Activated CD8-positive, alpha-beta memory T cell treated with anti-CD3 and anti-CD28 coated beads, Interleukin-2, amount 50 U/mL, for 24 hours (primary cell): ENCODE data around the gene TRIL.

Experiments used
- DNase-seq: peaks from one replicate; pipeline ENCODE4 v3.0.0-alpha.2; 2020; ENCODE audit errors: extremely low read depth

Gene TRIL

DNA sequence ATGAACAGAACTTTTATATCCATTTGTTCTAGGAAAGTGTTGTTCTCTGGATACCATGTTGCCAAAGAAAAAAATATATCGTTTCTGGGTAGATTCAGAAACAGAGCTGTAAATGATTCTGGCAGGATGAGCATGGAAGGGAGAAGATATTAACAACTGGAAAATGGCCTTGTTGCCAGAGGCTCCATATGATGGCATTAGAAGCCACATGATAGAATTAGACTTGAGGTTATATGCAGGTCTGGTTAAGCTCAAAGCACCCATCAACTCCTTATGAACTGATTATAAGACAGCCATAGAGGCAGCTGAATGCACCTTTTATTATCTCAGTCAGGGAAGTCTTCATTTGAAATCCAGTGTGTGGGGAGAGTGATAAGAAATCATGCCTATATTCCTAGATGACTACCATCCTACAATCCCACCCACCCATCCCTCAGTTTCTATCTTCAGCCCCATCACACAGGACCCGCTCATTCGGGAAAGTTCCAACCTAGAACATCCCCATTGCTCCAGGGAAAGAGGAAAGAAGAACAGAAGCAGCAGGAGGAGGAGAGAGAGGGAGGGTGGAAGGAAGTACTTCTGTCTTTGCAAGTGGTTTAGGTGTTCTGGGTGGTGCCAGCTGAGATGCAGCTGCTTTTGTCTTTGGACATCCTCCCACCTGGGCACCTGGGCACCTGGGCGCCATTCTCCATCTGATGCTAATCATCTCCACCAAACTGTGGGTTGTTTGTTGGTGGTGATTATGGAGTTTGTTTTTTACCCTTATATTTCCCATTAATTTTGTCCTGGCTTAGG, 25.5 kb upstream of the TRIL start:
- no peak for DNase-seq

DNA sequence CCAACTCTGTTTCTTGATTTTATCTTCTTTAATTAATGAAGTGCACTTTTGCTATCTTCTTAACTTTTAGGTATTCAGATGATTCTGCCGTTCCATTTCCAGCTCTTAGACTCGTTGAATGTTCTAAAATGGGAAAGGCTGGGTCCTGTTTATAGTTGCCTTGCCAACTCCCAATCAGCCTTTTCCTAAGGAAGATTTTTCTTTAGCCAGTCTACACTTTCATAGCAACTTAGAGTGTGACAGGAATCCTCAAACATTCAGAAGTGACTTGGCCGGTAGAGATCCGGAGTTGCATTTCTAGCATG, 23.0 kb upstream of the TRIL start:
- DNase-seq, result no peak

DNA sequence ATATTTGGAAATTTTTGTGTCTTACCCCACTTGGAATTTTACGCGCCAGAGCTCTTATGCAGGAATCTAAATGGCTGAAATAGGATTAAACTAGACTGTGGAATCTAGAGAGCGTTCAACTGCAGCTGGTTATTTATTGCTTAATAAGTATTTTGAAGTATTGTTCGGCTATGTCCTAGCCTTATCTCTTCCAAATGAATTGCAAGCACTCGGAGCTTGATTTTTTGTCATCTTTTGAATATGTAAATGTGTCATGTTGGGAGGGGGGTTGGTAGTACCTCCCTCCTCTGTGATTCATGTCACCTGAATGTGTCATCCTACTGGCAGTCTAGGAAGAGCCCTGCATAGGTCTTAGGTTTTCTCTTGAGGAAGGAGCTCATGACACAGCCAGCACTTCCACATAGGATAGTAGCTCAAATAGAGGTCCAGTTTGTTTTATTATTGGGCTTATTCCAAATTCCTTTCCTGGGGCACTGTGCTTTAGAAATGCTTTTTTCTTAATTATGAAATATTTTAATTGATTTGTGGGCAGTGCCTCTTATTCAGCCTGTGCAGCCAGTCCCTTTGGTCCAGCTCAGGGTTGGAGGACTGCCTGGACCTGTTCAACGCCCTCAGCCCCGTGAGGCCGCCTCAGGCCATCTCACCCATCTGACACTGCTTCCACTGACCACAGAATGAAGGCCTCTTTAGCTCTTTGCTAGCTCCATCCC, 22.5 kb upstream of the TRIL start:
- DNase-seq, result no peak

DNA sequence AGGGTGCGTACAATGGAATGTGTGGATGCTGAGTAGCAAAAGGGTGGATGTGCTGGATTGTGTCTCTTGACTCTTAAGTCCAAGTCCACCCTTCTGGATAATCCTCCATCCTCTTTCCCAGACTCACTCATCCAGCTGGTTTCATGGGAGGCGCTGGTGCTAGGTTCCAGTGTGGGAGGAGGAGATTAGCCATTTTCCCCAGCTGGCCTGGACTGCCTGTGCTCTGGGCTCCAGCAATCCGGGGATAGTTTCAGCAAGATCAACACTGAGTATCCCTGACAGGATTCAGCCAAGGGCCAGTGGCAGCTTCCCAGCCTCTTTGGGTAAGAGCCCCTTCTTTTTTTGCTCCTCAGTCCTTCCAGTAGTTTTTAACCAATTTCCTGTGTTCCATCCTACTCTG, 21.6 kb upstream of the TRIL start:
- no peak for DNase-seq

DNA sequence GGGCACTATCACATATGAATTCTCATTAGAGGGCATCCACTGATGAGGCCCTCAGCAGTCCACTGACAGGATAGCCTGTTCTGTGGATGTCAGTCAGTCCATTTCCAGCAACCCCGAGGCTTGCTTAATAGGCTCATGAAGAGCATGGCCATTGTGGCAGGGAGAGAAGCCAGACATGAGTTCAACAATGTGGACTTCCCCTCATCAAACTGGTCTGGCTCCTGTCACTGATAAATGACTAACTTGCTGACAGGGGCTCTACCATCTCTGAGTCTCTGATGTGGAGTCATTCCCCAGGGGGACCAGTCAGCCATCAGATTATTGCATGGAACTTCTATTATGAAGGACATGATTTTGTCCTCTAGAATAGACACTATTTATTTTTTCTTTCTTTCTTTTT, 19.8 kb upstream of the TRIL start:
- no peak for DNase-seq

DNA sequence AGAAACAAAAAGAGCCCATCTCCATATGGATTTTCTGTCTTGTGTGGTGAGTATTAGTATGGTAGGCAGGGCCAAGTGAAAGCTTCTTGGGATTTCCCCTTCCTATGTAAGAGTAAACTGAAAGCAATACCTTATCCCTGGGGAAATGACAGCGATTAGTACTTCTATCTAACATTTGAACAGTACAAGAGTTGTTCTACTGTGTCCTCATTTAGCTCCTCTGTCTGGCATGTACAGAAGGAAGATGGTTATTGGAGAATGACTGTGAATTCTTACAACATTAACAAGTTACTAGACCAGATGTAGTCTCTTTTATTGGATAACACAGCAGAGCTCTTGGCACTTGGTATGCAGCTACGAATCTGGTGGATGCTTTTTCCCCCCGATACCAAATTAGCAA, 17.9 kb upstream of the TRIL start:
- DNase-seq, result no peak

DNA sequence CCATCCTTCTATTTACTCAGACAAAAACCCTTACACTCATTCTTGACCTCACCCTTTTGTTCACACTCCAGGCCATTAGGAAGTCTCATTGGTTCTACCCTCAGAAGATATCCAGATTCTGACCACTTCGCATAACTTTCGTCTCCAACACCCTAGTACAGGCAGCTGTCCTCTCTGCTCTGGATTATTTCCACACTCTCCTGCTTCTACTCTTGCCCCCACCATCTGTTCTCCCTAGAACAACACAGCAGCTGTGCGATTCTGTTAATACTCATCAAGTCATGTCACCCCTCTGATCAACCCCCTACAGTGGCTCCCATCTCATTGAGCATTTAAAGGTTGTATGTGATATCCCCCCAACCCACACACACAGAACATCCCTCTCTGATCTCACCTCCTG, 15.5 kb upstream of the TRIL start:
- no peak for DNase-seq

DNA sequence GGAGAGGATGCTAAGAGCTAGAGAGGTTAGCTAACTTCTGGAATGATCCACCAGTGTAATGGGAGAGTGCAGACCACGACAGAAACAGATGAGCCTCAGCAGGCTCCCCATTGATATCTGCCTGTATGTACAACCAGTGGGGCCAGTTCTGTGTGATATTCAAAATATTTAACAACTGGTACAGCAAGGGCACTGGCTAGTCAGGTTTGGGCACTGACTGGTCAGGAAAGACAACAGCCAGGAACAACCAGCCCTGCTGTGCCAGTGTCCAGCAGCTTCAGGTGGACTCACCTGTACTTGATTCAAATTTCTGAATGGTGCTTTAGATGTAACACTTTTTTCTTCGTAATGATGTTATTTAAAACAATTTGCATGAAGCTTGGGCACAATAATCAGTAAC, 5.9 kb upstream of the TRIL start:
- no peak for DNase-seq

DNA sequence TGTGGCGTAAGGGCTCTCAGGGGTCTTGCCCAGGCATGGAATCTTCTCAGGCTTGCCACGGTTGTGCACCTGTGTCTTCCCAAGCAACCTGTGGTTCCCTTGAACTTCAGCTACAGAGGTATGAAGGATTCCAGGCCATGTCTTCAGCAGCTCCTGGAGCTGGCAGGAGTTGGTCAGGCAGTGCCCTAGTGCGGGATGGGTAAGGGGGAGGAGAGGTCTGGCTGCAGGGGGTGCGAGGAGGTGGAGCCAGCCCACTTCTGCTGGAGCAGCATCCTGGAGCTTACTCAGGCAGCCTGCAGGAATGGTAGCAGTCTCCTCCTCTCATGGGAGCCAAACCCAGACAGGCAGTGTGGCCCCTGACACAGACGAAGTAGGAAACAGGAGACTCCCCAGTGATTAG, 3.8 kb upstream of the TRIL start:
- DNase-seq, result no peak

DNA sequence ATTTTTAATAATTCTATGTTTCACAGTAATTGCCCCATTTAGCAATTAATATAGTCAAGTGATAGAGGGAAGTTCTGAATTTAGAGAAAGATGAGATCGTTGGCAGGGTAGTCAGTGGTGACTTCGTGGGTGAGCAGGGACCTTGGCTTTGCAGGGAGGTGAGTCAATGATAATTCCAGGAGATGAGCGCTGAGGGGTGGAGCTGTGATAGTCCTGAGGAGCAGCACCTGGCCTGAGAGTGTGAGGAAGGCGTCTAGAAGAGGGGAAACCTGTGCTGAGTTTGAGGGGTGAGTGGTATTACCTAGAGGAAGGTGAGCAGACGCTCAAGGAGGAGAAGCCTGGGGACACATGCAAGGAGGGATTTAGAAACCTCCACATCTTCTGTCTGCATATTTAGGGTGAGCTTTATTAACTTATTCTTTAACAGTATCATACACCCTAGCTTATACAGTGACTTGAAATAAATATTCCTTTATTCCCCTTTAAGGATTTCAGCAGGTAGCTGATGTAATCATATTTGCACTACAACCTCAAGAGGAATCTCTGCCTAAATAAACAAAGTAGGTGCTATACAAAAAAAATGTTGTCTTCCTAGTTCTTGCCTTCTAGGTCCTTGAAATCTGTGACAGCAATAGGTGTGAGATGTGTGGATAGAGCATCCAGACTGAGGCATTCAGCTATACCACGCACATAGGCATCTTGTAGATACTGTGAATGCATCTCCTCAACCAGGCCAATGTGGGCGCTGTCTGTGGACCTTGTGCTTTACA, 2.1 kb upstream of the TRIL start:
- DNase-seq, result no peak

DNA sequence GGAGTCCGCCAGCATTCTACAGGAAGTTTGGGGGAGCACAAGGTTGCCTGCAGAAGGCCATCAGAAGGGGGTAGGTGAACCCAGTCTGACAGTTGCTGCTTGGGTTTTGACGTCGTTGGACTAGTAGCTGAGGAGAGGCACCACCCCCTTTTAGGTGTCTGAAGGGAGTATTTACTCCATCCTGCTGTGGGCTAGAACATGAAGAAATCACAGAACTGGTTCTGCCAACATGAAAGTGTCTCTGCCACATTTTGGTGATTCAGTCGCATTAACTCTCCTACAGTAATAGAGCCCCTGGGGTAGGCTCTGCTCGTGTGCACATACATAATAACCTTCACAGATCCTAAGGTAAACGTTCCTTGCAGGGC, 834 bp upstream of the TRIL start:
- no peak for DNase-seq

DNA sequence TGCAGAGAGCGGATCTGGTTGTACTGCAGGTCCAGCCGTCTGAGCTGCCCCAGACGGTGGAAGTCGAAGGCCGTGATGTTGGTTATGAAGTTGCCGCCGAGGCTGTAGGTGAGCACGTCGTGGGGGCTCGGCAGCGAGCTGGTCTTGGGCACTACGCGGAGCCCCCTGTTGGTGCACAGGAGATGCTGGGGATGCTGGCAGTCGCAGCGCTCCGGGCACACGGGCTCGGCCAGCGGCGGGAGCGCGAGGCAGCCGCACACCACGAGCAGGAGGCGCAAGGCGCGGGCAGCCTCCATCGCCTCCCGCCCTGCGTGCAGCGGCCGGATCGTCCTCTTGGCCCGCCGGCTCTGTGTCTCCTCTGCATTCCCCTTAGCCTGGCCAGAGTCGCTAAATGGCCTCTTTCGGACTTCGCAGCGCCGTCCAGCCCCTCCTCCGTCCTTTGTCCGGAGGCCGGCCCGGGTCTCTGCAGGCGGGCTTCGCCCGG, 337 bp downstream of the TRIL start:
- DNase-seq, result no peak

DNA sequence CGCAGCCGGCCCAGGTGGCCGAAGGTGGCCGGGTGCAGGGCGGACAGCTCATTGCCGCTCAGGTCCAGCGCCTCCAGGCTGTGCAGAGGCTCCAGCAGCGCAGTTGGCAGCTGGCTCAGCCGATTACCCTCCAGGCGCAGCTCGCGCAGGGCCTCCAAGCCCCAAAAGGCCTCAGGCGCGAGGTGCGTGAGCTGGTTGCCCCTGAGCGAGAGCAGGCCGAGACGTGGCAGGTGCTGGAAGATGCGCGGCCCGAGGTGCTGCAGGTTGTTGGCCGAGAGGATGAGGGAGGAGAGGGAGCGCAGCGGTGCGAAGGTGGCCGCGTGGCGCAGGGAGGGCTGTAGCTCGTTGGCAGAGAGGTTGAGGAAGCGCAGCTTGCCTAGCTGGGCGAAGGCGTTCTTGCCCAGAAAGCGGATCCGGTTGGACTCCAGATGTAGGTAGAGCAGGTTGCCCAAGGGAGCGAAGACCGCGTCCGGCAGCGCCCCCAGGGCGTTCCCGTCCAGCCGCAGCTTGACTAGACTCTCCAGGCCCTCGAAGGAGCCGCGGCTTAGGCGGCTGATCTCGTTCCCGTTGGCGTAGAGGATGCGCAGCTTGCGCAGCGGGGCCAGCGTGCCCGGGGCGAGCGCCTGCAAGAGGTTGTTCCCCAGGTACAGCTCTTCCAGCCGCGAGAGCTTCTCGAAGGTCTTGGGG, 923 bp downstream of the TRIL start:
- no peak for DNase-seq

DNA sequence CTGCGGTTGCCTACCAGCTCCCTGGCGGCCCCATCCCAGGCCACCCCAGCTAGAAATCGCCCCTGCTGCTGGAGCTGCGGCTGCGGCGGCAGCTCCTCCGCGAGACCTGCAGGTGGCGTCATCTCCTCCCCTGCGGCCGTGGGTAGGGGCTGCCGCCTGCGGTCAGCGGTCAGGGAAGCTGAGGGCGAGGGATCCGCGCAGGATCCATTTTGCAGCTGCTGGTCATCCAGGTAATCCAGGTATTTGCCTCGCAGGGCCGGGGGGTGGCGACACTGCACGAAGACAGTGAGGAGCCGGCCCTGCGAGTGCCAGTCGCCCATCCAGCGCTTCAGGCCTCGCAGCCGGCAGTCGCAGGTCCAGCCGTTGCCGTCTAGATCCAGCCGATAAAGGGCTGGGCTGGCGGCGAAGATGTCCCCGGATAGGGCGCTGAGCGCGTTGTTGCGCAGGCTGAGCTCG, 1.5 kb downstream of the TRIL start:
- no peak for DNase-seq

DNA sequence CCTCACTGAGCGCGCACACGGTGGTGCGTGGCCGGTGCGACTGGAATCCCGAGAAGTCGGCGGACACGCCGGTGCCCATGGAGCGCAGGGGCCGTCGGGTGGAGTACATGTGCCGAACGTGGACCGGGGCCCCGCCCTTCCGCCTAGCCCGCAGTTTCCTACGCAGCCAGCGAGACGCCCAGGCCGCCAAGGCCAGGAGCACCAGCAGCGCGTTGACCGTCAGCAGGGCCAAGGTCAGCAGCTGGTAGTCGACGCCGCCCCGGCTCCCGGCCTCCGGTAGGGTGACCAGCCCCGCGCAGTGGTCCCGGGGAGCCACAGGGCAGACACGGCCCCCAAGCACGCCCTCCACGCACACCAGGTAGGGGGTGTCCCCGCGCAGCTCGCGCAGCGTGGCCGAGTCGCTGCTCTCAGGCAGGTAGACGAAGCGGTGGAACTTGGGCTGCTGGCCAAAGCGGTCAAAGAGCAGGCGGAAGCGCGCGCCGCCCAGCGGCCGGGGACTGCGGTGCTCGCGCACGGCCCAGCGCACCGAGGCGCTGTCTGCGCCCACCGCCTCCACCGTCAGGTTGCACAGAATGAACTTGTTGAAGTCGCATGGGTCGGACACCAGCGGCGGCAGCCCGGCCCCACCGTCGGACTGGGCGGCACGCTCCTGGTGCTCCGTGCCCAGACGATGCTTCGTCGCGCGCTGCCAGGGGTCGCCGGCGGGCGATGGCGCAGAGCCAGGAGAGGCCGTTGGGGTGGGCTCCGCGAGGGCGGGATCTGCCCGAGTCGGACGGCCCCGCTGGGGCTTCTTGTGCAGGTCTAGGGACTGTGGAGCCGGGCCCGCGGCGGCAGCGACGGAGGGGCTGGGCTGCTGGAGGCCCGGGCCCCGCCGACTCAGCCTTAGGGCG, 2.2 kb downstream of the TRIL start:
- DNase-seq, result no peak

DNA sequence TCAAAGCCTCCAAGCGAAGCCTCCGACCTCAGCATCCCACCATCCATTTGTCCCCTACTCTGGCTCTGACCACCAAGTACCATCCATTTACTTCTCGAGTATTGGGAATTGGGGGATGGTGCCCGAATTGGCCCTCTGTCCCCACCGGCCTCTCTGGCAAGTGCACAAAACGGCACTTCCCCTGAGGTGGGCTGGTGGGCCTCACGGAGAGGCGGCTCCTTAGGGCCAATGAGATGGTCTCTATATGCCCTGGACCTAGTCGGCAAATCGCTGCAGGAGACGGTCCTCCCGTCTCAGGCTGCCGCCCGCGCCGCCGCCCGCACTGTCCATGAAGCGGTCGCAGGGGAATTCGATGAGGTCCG, 2.8 kb downstream of the TRIL start:
- no peak for DNase-seq

DNA sequence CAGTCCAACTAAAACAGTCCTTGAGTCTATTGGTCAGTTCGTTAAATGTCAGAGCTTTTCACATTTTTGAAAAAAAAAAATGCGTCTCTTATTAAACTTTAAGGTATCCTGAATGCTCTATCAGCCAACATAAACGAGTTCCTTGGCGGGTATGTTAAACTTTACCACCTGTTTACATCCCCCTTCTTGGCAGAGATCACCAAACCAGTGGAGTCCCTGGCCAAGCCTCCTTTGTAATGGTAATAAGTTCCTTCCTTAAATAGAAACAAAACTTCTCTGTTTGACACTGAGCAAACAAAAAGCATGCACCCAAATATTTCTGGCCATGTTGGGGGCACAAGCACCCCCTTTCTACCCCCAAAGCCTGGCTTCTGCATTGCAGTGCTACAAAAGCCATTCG, 3.2 kb downstream of the TRIL start:
- no peak for DNase-seq

DNA sequence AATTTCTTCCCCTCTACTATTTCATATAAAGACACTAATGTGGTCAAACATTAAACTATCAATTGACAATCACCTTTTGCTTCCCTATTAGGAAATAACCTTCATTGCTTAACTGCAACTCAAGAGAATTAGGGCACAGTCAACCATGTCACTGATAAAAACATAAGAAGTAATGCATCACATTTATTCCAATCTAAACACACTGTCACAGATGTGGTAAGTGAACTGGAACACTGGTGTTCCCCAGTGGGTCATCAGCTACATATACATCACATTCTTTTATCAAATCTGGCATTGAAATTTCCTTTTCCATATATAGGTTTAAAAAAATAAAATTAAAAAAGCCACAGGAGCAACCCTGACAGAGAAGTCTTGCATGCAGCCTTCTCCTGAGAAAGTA, 3.7 kb downstream of the TRIL start:
- no peak for DNase-seq

DNA sequence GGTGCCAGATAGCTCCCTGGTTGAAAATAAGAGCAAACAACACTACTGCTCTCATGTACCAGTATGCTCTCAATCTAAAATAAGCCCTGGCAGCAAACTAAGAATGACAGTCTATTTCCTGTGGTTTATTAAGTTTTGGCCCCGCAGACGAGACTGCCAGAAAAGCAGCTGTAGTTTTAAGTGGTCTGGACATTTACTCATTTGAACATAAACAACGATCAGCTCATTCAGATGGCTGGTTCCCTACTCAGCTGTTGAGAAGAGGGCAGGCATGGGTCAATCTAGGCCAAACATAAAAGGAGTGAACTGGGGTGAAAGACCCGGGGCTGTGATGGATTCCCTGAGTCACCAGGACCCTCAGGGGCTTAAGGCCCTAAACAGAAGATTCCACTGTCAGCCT, 4.5 kb downstream of the TRIL start:
- DNase-seq, result no peak

DNA sequence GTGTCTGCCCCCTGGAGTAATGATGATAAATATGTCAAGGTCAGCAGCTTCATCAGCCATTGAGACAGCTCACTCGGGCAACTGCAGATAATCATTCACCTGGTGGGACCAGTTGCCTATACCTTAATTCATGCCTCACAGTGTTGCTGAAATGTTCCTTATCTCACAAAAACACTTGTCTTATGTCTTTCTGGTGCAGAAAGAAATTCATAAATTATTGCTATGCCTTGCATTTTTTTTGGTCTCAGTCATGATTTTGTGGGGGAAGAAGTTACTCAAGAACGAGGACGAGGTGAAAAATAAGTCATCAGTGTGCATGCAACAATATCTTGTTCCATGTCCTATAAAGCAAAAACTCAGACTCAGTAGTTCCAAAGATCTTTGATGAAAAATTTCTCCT, 16.0 kb downstream of the TRIL start:
- DNase-seq, result no peak

DNA sequence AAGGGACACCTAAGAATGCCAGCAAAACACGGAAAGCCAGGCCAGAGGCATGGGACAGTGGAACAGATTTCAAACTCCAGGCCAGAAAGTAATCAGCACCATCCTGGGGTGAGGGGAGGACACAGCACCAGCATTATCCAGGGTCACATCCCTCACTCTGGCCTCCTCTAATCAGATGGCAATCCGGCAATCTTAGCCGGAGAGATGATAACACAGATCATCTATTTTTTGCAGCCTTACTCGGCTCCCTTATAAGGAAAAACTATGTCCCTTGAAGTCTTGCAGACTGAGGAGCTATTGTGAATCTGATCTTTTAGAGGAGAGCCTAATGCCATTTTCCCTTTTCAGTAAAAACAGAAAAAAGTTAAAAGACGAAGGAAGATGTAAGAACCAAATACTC, 16.5 kb downstream of the TRIL start:
- no peak for DNase-seq
